Fibroblast of peridontal ligament (primary cell): ENCODE data around the gene SAC3D1.

Experiments
- DNase-seq: peaks from one replicate; pipeline ENCODE4 v3.0.0-alpha.2; 2010; ENCODE audit errors: extremely low read depth

The SAC3D1 gene

GRCh38 chr11:65026810-65027209 is 14.2 kb upstream of the SAC3D1 start:
- DNase-seq, result no peak

- peak; percentile 97 for DNase-seq
Observed at GRCh38 chr11:65027213-65028067, 13.6 kb upstream of the SAC3D1 start, which contains the start of gene SNX15. TSS of gene SNX15 (plus strand) at chr11:65027439. CDS start at chr11:65027538, 99 bp downstream.

GRCh38 chr11:65032216-65032615 is 8.8 kb upstream of the SAC3D1 start:
- no peak for DNase-seq

- DNase-seq, result no peak
Observed at GRCh38 chr11:65034423-65034822, 6.6 kb upstream of the SAC3D1 start.

GRCh38 chr11:65035579-65035978 is 5.4 kb upstream of the SAC3D1 start:
- DNase-seq, result no peak

- no peak for DNase-seq
Observed at GRCh38 chr11:65036931-65037330, 4.1 kb upstream of the SAC3D1 start.

- no peak for DNase-seq
Observed at GRCh38 chr11:65040520-65040846, 527 bp upstream of the SAC3D1 start.

- DNase-seq, result no peak
Observed at GRCh38 chr11:65042891-65043290, 1.9 kb downstream of the SAC3D1 start.

- DNase-seq, result peak; percentile 63
Observed at GRCh38 chr11:65043881-65044501, 3.0 kb downstream of the SAC3D1 start.

- DNase-seq, result no peak
Observed at GRCh38 chr11:65045061-65045460, 4.1 kb downstream of the SAC3D1 start.

GRCh38 chr11:65045728-65046127 is 4.7 kb downstream of the SAC3D1 start:
- no peak for DNase-seq

- no peak for DNase-seq
Observed at GRCh38 chr11:65047581-65048422, 6.8 kb downstream of the SAC3D1 start.

GRCh38 chr11:65051398-65051858 is 10.4 kb downstream of the SAC3D1 start:
- no peak for DNase-seq

GRCh38 chr11:65053827-65054508 is 13.0 kb downstream of the SAC3D1 start:
- no peak for DNase-seq

GRCh38 chr11:65055538-65055937 is 14.5 kb downstream of the SAC3D1 start:
- no peak for DNase-seq

- DNase-seq, result no peak
Observed at GRCh38 chr11:65056999-65057398, 16.0 kb downstream of the SAC3D1 start.

- DNase-seq, result no peak
Observed at GRCh38 chr11:65057526-65057925, 16.5 kb downstream of the SAC3D1 start.

GRCh38 chr11:65058012-65058411 is 17.0 kb downstream of the SAC3D1 start:
- DNase-seq, result no peak

- no peak for DNase-seq
Observed at GRCh38 chr11:65058419-65059054, 17.5 kb downstream of the SAC3D1 start, which contains the start of gene NAALADL1. TSS of gene NAALADL1 (minus strand) at chr11:65058553. CDS start at chr11:65058521, 32 bp downstream.

- DNase-seq, result no peak
Observed at GRCh38 chr11:65059523-65059922, 18.5 kb downstream of the SAC3D1 start.
